ENCODE measurements around the gene VPS26C. TPM values are rescaled to one million over a fixed set of nuclear protein-coding genes. Genes with fewer than 3 reads are reported as not detected.
A peak's percentile ranks its signal among the peaks of the same experiment; 100 is the strongest.

Gene VPS26C
- total RNA-seq, 1 experiment from 2014 or later, result 39.9 TPM

GRCh38 chr21:37273911-37274690, 7.0 kb upstream of the VPS26C start:
- no peak for DNase-seq (ENCODE audit: low read depth in 1 of 2, low spot score in 2 of 2)
- no peaks in the 10 kb centered on the region for H3K36me3 ChIP-seq
- no peaks in the 10 kb centered on the region for H3K9me3 ChIP-seq (replicated peaks)
- no peak overlapping the region for H3K4me3 ChIP-seq
- H3K27me3 ChIP-seq (replicated peaks), result no peaks in the 10 kb centered on the region
- H3K4me1 ChIP-seq (replicated peaks), result no peaks in the 10 kb centered on the region
- no peak overlapping the region for H3K27ac ChIP-seq

GRCh38 chr21:37273440-37273839, 6.3 kb upstream of the VPS26C start:
- Histone ChIP-seq H3K4me1 (replicated peaks) (no peaks in the 10 kb centered on the region; the same call in 1 of the 2 replicates), H3K36me3 (no peaks in the 10 kb centered on the region), H3K9me3 (replicated peaks) (no peaks in the 10 kb centered on the region), H3K27ac (no peak overlapping the region), H3K27me3 (replicated peaks) (no peaks in the 10 kb centered on the region), H3K4me3 (no peak overlapping the region)
- no peak for DNase-seq (ENCODE audit: low read depth in 1 of 2, low spot score in 2 of 2)

DNA sequence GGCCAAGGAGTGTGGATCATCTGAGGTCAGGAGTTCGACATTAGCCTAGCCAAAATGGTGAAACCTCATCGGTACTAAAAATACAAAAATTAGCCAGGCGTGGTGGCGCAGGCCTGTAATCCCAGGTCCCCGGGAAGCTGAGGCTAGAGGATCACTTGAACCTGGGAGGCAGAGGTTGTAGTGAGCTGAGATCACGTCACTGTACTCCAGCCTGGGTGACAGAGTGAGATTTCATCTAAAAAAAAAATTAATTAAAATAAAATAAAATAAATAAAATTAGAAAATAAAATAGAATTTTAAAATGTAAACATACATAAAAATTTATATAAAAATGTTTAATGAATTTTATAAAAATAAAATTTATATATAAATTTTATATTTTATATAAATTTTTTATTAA, 5.8 kb upstream of the VPS26C start:
- H3K9me3 ChIP-seq (replicated peaks), result no peaks in the 10 kb centered on the region
- H3K27ac ChIP-seq, result no peak overlapping the region
- no peaks in the 10 kb centered on the region for H3K27me3 ChIP-seq (replicated peaks)
- H3K4me1 ChIP-seq (replicated peaks), result no peaks in the 10 kb centered on the region; the same call in 1 of the 2 replicates
- H3K36me3 ChIP-seq, result no peaks in the 10 kb centered on the region
- DNase-seq (ENCODE audit: low read depth in 1 of 2, low spot score in 2 of 2), result no peak
- H3K4me3 ChIP-seq, result no peak overlapping the region

DNA sequence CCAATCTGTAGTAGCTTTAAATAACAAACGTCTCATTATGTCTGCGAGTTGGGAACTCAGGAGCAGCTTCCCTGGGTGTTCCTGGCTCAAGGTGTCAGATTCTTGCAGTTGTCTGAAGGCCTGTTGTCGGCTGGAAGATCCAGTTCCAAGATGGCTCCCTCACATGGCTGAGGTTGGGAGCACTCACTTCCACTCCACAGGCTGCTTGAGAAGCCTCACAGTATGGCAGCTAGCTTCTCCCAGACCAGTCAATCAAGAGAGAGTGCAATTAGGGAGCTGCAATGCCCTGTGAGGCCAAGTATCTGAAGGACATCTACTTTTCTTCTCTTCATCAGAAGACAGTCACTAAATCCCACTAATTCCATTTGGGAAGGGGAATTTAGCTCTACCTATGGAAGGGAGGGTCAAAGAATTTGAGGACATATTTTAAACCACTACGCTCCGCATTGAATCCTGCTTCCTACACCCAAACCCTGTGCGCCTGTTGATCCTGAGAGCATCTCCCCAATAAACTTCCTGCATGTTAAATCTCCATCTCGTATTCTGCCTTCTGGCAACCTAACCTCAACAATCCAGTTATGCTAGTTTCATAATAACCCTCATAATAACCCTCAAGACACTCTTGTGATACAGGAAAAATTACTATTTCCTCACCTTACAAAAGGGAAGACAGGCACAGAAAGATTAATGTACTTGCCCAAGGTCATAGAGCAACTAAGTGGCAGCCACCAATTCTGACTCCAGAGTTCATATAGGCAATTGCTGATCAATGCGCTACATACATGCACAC, 3.6 kb upstream of the VPS26C start:
- no peaks in the 10 kb centered on the region for H3K27me3 ChIP-seq (replicated peaks)
- no peak for DNase-seq (ENCODE audit: low read depth in 1 of 2, low spot score in 2 of 2)
- no peak overlapping the region for H3K4me3 ChIP-seq
- peaks cover 4% of the 10 kb centered on the region; the same call in 1 of the 2 replicates for H3K4me1 ChIP-seq (replicated peaks)
- no peaks in the 10 kb centered on the region for H3K36me3 ChIP-seq
- H3K9me3 ChIP-seq (replicated peaks), result no peaks in the 10 kb centered on the region
- no peak overlapping the region for H3K27ac ChIP-seq

DNA sequence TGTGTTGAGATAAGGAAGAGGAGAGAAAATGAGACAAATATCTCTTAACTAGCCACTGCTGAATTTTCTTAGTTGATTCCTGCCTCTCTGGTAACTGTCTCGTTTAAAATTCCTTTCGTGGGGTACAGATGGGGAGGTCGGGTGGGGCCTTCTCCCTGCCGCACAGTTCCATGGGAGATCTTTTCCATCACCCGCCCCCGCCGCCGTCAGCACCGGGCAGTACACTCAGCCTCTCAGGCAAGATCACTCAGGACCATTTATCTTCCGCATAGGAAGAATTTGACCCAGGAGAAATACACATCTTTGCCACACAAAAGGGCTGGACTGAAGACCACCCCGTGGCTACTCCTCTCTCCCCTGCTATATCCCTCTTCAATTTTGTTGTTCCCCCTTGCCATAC, 2.3 kb upstream of the VPS26C start:
- DNase-seq (ENCODE audit: low read depth in 1 of 2, low spot score in 2 of 2), result no peak
- peaks cover 4% of the 10 kb centered on the region; the same call in 1 of the 2 replicates for H3K4me1 ChIP-seq (replicated peaks)

GRCh38 chr21:37268186-37268503, 1.0 kb upstream of the VPS26C start:
- H3K4me1 ChIP-seq (replicated peaks), result peaks cover 4% of the 10 kb centered on the region; the same call in 1 of the 2 replicates
- no peaks in the 10 kb centered on the region for H3K36me3 ChIP-seq
- H3K27ac ChIP-seq, result peak overlapping the region; percentile 99
- no peak for DNase-seq (ENCODE audit: low read depth in 1 of 2, low spot score in 2 of 2)
- H3K27me3 ChIP-seq (replicated peaks), result no peaks in the 10 kb centered on the region
- H3K9me3 ChIP-seq (replicated peaks), result no peaks in the 10 kb centered on the region
- peak overlapping the region; percentile 56 for H3K4me3 ChIP-seq

More for the DNA sequence above, 2.3 kb upstream of the VPS26C start:
- no peaks in the 10 kb centered on the region for H3K27me3 ChIP-seq (replicated peaks)
- H3K9me3 ChIP-seq (replicated peaks), result no peaks in the 10 kb centered on the region
- H3K36me3 ChIP-seq, result no peaks in the 10 kb centered on the region
- H3K27ac ChIP-seq, result no peak overlapping the region
- H3K4me3 ChIP-seq, result no peak overlapping the region

- peaks cover 4% of the 10 kb centered on the region; the same call in 1 of the 2 replicates for H3K4me1 ChIP-seq (replicated peaks)
- peak overlapping the region; percentile 43 for H3K27ac ChIP-seq
- no peaks in the 10 kb centered on the region for H3K36me3 ChIP-seq
- no peaks in the 10 kb centered on the region for H3K9me3 ChIP-seq (replicated peaks)
- H3K27me3 ChIP-seq (replicated peaks), result no peaks in the 10 kb centered on the region
- peak in 1 of 2 experiments; percentile 57 for DNase-seq (ENCODE audit: low read depth in 1 of 2, low spot score in 2 of 2)
- H3K4me3 ChIP-seq, result peak overlapping the region; percentile 56
These were observed 466 bp downstream of the VPS26C start for GRCh38 chr21:37266515-37267221.

DNA sequence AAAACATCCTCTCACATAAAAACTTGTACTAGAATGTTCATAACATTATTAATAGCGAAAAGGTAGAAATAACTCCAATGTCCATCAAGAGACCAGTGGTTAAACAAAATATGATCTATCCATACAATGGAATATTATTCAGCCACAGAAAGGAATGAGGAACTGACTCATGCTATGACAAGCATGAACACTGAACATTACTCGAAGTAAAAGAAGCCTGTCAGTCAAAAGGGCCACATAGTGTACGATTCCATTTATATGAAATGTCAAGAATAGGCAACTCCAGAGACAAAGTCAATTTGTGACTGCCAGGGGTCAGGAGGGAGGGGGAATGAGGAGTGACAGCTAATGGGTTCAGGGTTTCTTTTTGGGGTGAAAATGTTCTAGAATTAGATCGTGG, 2.3 kb downstream of the VPS26C start:
- no peak for DNase-seq (ENCODE audit: low read depth in 1 of 2, low spot score in 2 of 2)
- no peak overlapping the region for H3K27ac ChIP-seq
- H3K4me1 ChIP-seq (replicated peaks), result peaks cover 4% of the 10 kb centered on the region; the same call in 1 of the 2 replicates
- H3K4me3 ChIP-seq, result no peak overlapping the region
- no peaks in the 10 kb centered on the region for H3K9me3 ChIP-seq (replicated peaks)
- H3K36me3 ChIP-seq, result no peaks in the 10 kb centered on the region
- no peaks in the 10 kb centered on the region for H3K27me3 ChIP-seq (replicated peaks)

GRCh38 chr21:37263827-37264600, 3.1 kb downstream of the VPS26C start:
- Histone ChIP-seq H3K4me1 (replicated peaks) (peaks cover 4% of the 10 kb centered on the region; the same call in 1 of the 2 replicates), H3K27ac (no peak overlapping the region), H3K9me3 (replicated peaks) (no peaks in the 10 kb centered on the region), H3K27me3 (replicated peaks) (no peaks in the 10 kb centered on the region), H3K36me3 (no peaks in the 10 kb centered on the region), H3K4me3 (no peak overlapping the region)
- no peak for DNase-seq (ENCODE audit: low read depth in 1 of 2, low spot score in 2 of 2)

- Histone ChIP-seq H3K27ac (no peak overlapping the region), H3K36me3 (no peaks in the 10 kb centered on the region), H3K4me3 (no peak overlapping the region), H3K9me3 (replicated peaks) (no peaks in the 10 kb centered on the region), H3K4me1 (replicated peaks) (peaks cover 16% of the 10 kb centered on the region), H3K27me3 (replicated peaks) (no peaks in the 10 kb centered on the region)
- no peak for DNase-seq (ENCODE audit: low read depth in 1 of 2, low spot score in 2 of 2)
These were observed 7.7 kb downstream of the VPS26C start for GRCh38 chr21:37259426-37259825.

- peak; percentile 61 to 69 for DNase-seq (ENCODE audit: low read depth in 1 of 2, low spot score in 2 of 2)
- peak overlapping the region; percentile 43 for H3K4me3 ChIP-seq
- peaks cover 16% of the 10 kb centered on the region for H3K4me1 ChIP-seq (replicated peaks)
- H3K27ac ChIP-seq, result 0 out of 2 replicates have a peak overlapping the region, but pooled peaks have one; percentile 6
- no peaks in the 10 kb centered on the region for H3K36me3 ChIP-seq
- no peaks in the 10 kb centered on the region for H3K9me3 ChIP-seq (replicated peaks)
- no peaks in the 10 kb centered on the region for H3K27me3 ChIP-seq (replicated peaks)
These were observed 8.9 kb downstream of the VPS26C start for GRCh38 chr21:37257967-37258877.

GRCh38 chr21:37257511-37257966, 9.6 kb downstream of the VPS26C start:
- Histone ChIP-seq H3K27me3 (replicated peaks) (no peaks in the 10 kb centered on the region), H3K36me3 (no peaks in the 10 kb centered on the region), H3K4me1 (replicated peaks) (peaks cover 16% of the 10 kb centered on the region), H3K9me3 (replicated peaks) (no peaks in the 10 kb centered on the region), H3K27ac (0 out of 2 replicates have a peak overlapping the region, but pooled peaks have one; percentile 6), H3K4me3 (peak overlapping the region; percentile 43)
- DNase-seq (ENCODE audit: low read depth in 1 of 2, low spot score in 2 of 2), result no peak

Measured in SJSA1 (cell line).